GM19452 (cell line): ENCODE data around the gene SLC37A1.
A peak's percentile ranks its signal among the peaks of the same experiment; 100 is the strongest.

Source experiments
- ATAC-seq: cut with Tn5 transposase; IDR thresholded peaks from one replicate; pipeline ENCODE4 v1.9.1; 2021; ENCODE audit not compliant: unreplicated experiment

The SLC37A1 gene

DNA sequence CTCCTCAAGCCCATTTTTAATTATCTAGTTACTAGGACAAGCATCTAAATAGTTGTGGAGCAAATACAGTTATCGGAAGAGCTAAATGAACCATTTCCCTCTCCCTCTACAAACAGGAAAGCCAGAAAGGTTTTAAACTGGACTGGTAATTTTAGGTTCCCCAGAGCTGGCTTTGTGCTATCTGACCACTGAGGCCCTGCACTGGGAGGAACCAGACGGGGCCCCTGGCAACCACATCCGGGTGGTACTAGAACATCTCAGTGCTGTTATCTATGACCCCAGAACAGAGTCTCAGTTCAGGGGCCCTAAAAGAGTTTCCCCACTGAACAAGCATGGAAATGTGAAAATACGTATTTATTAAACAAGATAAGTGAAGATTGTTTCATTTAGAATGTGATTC lies 9.9 kb upstream of the SLC37A1 start:
- ATAC-seq = no peak

DNA sequence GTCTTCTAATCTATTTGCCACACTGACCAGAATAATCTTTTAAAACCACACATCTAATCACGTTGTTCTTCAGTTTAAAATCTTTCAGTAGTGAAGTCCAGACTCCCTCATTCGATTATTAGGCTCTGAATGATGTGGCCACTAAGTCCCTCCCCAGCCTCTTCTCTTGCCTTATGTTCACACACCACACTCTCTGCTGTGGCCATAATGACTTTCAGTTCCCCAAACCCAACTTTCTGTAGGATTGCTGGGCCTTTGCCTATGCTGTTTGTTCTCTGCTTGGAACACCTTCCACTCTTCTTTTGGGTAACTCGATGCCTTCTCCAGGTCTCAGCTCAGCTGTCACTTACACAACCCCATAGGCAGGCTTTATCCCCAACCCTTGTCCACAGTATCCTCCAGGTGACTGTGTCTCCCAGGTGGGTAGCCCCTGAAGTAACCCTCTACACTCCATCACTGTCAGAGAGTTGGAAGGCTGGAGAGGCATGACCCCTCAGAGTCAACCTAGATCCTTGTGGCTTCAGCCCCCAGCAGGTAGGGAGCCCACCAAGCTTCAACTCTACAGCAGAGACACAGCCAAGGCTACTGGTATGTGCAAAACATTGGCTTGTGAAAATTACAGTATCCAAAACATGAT lies 8.4 kb upstream of the SLC37A1 start:
- no peak for ATAC-seq

DNA sequence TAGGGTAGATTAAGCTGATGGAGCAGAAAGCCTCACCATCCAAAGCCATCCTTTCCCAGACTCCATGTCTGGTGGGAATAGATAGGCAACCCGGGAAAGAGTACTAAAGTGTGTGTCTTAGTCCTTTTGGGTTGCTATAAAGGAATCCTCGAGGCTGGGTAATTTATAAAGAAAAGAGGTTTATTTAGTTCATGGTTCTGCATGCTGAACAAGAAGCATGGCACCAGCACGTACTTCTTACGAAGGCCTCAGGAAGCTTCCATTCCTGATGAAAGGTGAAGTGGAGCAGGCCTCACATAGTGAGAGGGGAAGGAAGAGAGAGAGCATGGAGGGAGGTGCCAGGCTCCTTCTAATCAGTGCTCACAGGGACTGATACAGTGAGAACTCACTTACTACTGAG lies 6.2 kb upstream of the SLC37A1 start:
- no peak for ATAC-seq

DNA sequence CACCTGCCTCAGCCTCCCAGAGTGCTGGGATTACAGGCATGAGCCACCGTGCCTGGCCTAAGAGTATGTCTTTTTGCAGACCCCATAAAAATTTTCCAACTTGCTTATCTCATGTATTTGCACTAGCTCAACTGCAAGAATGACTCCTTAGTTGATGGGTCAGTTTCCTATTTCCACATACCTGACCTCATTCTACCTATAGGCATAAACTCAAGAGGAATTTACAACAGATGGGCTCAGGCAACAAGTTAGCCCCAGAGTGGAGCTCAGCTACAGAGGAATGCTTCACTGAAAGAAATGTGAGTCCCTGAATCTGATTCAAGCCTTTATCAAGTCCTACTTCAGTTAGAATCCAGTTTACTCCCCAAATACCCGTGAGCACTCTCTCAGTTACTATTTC lies 5.3 kb upstream of the SLC37A1 start:
- ATAC-seq = no peak

DNA sequence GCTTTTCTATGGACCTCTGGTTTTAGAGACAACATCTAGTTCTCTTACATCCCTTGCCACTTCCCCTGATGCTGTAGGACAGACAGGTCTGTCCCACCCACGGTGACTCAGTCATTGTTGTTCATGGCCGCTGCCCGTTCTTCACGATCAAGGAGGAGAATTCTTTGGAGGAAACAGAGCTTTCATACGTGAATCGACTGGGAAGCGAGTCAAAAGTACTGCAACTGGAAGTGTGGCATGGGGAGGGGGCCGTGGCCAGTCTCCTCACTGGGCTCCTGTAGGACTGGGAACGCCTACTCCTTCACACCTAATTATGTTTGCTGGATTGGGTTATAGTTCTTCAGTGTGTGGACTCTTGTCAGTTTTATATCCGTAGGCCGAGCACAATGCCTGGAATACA lies 4.4 kb upstream of the SLC37A1 start:
- no peak for ATAC-seq

DNA sequence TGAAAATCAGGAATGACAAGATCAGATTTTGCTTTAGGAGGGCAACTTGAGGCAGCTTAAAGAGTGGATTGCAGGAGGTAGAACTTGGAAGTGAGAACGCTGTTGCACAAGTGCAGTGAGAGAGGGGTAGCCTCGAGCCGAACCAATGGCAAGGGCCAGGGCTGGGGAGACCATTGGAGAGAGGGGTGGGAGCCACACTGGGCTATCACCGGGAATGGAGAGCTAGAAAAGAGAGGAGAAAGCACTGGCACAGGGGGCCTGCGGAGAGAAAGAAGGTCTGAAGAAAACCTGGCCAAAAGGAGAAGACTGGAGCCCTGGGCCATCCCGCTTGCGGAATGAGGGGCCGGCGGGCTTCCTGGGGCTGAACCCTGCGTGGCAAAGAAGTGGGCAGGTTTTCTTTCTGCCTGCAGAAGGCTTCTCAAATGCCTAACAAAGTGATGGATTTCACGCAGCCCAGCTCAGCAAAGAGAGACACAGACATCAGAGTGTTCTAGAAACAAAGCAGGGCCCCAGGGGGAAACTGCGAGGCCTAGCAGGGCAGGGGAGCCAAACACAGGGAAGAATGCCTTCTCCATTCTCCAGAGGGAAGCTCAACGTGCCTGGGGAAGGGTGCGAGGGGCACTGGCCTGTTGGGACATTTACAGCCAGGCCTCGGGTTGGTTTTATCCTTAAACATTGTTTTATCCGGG lies 1.2 kb upstream of the SLC37A1 start:
- no peak for ATAC-seq

DNA sequence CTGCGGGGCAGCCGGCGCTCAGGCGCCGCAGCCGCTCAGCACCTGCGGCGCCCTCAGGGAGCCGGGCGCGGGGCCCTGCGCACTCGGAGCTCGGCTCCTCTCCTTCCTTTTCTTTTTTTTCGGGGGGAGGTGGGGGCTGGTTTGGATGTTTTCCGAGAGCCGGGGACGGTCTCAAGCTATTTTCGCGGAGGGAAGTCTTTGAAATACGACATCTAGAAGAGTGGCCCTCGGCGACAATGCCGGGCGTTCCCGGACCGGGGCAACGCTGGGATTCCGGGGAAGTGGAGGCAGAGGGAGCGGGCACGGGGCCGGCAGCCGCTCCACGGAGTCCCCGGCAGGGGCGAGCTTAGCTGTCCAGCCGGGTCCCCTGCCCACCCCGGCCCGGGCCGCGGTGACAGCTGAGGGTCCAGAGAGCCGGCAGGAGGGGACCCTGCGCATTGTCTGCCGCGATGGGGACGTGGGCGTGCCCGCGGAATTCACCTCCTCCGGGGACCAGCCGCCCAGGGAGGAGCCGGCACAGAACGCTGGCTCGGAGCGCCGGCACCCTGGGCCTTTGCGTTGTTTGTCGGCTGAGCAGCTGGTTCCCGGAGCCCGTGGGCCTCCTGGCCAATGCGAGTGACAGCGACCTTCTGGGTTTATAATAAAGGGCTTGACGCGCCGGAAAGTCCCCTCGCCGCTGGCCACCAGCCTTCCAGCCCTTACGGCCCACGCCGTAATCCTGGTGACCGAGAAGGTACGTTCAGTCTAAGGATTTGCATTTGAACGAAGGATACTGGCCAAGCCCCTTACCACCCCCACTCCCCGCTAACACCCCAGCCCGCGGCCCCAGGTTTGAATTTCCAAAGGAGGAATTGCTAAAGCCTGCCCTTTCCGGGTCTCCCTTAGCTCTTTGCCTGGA lies 582 bp downstream of the SLC37A1 start:
- ATAC-seq = peak; percentile 61

DNA sequence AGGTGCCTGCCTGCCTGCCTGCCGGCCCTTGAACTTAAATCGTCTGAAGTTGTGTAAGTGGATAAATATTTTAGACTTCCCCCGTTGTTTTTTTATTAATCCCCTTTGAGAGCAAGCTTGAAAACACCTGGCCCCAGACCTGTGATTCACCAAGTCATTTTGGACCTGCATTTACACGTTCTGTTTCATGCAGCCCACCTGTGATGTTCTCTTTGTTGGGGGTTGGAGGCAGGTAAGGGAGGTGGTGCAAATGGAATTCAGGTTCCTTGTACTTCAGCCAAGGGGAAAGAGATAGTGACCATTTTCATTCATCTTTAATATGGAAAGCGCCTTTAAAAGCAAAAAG lies 1.2 kb downstream of the SLC37A1 start:
- no peak for ATAC-seq

DNA sequence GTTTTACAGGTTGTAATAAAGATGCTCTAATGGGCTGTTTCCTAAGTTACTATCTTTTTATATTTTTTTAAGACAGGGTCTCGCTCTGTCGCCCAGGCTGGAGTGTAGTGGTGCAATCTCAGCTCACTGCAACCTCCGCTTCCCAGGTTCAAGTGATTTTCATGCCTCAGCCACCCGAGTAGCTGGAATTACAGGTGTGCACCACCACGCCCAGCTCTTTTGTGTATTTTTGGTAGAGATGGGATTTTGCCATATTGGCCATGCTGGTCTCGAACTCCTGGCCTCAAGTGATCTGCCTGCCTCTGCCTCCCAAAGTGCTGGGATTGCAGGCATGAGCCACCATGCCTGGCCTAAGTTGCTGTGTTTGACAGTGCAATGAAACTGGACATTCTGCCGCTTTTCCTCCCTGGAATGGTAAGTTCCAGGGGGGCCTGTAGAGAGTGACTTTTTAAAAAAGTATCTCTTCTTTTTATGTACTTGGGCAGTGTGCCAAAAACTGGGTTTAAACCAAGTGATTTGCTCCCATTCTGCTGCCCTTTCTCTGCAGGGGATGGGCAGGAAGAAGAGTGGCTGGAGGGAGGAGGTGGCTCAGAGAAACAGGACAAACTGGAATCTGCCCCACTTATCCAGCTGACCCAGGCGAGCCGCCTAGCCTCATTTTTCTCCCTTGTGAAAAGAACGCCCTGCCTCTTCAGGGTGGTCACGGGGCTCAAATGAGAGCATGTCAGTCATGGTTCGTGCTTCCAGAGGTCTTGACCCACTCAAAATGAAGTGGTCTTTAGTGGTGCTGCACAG lies 2.3 kb downstream of the SLC37A1 start:
- no peak for ATAC-seq

DNA sequence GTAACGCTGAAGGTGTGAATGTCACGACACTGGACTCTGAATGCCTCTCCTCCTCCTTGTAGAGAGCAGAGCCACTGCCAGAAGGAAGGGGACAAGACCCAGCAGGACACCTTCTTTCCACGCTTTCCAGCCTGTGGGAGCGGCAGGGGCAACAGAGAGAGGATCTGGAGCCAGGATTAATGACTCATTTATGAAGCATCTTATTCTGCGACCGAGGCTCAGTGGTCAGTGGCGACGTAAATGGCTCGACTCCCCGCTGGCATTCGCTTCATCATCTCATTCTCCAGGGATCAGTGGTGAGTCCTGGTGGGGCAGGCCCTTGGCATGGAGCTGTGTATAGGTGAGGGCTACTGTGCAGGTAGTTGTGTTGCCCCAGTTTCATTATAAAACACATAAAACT lies 4.6 kb downstream of the SLC37A1 start:
- ATAC-seq = no peak

DNA sequence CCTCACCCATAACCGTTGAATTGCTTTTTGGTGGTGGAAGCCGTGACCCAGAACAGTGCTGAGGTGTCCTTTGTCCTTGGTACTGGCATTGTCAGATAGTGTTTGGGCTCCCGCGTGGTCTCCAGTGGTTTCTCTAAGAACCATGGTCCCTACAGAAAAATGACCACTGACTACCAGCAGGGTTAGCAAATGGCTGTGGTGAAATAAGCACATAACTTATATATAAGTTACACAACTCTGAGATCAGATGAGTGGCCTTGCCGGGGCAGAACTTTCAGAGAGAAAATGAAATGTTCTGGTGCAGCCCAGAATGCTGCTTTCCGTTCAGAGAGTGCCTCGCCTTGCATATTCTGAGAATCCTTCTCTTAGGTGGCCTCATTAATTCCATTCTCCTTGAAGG lies 5.0 kb downstream of the SLC37A1 start:
- no peak for ATAC-seq

DNA sequence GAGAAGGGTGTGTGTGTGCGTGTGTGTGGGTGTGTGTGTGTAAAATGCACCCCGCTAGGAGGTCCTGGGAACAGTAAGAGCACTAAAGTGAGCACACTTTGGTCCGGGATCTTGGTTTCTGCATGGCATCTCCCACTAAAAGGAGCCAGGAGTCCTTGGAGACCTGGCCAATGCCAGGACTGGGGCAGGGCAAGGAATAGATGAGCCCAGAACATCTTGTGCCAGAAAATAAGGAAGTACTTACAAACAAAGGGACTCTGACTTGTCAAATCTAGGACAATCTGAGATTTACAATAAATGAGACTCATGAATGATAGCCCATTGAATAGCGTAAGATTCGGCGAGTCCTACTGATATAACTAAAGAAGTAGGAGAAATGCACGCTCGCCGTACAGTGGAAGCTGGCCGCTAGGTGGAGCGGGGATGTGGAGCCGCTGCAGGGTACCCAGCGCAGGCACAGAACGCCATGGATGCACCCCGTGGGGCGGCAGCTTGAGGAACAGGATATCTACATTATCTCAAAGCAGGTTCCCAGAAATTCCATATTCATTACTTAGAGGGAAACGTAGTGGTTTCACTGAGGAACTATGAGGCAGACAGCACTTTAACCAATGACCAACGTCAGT lies 7.1 kb downstream of the SLC37A1 start:
- no peak for ATAC-seq

DNA sequence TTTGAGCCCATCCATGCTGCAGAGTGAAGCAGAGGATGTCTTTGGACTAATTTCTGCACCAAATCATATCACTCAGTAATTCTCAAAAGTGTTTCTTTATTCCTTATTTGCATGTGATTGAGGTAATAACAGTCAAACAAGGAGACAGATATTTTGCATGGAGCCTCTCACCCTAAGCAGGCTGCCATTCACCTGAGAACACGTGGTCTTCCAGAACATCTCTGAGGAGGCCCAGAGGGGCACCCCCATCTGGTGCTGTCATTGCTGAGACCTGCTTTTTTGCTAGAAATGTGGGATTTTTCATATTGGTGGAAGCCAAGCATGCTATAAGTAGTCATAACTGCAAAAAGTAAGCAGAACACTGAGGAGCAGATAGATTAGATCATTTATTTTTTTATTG lies 7.7 kb downstream of the SLC37A1 start:
- no peak for ATAC-seq

DNA sequence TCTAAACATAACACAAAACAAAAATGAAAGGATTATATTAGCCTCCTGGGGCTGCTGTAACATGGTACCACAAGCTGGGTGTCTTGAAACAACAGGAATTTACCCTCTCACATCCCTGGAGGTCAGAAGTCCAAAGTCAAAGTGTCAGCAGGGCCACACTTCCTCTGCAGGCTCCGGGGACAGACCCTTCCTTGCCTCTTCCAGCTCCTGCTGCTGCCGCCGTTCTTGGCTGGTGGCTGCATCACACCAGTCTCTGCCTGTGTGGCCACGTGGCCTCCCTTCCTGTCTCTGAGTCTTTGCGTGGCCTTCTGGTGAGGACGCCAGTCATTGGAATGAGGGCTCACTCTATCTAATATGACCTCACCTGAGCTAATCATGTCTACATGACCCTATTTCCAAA lies 8.2 kb downstream of the SLC37A1 start:
- no peak for ATAC-seq

DNA sequence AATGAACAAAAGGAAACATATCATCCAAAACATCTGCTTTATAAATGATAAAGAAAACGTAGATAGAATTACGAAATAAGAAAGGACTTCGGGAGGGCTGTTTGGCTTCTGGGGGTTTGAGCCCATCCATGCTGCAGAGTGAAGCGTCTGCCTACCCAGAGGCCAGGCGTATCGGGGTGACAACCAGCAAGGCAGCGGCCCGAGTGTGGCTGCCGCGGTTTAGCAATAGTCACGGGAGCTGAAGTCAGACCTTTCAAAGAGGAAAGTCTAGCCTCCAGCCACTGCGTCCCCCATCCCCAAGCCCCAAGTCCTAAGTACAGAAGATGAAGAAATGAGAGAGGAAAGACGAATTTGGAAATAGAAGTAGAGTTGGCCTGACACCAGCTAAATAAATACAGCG lies 8.6 kb downstream of the SLC37A1 start:
- ATAC-seq = no peak

DNA sequence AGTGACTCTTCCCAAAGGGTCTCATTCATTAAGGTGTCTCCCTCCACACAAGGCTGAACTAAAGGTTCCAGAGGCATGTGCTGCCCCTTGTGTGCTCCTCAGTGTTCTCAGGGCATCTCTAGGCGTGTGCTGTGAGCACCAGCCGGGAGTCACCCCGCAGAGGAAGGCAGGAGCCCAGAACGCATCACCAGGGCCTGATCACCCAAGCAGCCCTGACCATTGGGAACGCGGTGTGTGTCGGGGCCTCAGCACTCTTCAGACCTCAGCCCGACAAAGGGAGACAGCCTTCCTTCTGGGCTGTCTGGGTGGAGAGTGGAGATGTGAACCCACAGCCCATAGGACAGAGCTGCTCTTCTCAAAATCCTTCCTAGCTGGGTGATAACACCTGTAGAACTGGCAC lies 9.1 kb downstream of the SLC37A1 start:
- ATAC-seq = no peak

DNA sequence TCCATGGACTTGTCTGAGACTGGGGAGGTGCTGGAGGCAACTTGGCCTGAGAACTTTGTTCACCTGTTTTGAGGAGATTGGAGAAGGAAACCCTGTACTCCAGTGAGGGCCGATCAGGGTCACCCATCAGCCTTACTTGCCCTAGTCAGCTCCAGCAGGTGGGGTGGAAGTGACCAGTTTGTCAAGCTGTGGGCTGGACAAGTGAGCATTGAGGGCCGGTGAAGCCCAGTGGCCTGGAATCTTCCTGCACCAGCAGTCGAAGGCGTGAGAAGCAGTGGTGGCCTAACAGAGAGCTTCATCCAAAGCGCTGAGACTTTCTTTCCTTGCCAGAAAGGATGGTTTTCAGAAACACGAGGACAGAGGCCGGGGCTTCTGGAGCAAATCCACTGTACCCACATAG lies 9.6 kb downstream of the SLC37A1 start:
- ATAC-seq = no peak

DNA sequence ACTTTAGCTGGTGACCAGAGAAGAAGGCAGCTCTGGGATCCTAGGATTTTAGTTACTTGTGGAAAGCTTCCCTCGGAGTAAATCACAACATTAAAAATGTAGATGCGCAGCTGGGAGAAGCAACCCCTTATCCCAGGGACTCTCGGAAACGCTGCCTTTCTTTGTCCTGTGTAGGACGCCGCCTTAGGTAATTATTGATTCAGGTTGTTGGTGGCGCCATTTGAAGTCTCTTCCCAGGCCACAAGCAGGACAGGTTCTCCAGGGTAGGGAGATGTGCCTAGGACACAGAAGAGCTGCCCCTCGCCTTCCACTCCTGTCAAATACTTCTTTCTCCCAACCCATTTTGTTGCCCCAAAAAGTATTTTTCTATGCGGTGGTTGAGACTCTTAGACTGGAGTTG lies 10.3 kb downstream of the SLC37A1 start:
- no peak for ATAC-seq

DNA sequence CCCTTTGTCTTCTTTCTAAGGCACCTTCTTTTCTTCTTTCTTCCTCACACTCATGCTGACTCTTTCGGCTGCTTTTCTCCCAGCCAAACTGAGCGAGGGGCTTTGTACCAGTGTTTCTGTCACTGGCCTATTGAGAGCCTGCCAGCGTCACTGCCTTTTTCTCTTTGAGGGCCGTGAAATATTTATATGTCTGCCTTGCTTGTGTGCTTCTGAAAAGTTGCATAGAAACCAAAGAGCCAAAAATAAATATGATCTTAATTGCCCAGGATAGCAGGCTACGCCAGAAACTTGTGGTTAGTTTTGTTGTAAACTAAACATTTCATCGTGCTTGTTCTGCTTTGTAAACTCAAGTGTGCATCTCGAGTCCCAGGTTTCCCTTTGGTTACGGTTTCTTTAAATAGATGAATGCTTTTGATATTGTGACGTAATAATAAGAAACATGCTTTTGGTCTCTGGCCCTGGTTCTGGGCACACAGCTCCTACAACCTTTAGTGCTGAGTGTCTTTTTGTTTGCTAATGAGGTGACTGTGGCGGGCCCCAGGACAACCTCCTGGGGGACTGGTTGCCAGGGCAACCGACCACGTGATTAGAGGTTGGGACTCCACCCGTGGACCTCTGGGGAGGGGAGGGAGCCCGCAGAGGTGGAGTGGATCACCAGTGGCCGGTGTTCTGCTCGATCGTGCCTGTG lies 10.8 kb downstream of the SLC37A1 start:
- ATAC-seq = peak; percentile 66

DNA sequence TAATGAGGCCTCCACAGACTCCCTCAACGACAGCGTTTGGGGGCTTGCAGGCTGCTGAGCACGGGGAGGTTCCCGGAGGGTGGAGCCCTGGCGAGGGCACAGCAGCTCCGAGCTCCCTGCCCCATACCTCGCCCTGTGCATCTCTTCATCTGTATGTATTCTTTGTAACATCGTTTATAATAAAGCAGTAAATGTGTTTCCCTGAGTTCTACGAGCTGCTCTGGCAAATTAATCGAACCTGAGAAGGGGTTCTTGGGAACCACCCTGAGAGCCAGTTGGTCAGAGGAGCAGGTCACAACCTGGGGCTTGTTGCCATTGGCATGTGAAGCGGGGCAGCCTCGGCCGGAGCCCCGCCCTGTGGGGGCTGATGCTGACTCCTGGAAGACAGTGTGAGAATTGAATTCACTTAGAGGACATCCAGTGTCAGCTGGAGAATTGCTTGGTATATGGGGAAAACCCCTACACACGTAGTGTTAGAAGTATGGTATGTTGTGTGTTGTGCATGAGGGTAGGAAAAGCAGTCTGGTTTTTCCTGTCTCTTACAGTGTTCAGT lies 11.5 kb downstream of the SLC37A1 start:
- ATAC-seq = peak; percentile 17
